ENCODE data around the gene POM121.
"Not testable (repeated sequence)": the region's sequence is repeated elsewhere in the genome, so short reads cannot be mapped to it uniquely, and the experiment has no call there.

The POM121 gene

DNA sequence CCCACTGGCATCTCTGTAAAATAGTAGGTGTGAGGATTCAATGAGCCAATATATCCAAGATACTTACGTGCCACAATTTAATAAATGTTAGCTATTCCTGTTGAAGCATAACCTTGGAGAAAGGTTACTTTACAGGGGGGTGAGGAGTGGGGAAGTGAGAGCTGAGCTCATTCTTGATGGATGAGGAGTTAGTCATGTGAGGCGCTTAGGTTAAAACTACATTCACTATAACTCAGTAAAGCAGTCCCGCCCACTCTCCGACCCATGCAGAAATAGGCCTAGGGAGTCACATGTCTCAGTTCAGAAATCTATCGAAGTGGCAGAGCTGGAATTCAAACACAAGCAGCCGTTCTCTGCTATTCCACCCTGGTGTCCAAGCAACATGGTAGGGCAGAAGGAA, 25.5 kb downstream of the POM121 start:
- not testable (repeated sequence) for DNase-seq

DNA sequence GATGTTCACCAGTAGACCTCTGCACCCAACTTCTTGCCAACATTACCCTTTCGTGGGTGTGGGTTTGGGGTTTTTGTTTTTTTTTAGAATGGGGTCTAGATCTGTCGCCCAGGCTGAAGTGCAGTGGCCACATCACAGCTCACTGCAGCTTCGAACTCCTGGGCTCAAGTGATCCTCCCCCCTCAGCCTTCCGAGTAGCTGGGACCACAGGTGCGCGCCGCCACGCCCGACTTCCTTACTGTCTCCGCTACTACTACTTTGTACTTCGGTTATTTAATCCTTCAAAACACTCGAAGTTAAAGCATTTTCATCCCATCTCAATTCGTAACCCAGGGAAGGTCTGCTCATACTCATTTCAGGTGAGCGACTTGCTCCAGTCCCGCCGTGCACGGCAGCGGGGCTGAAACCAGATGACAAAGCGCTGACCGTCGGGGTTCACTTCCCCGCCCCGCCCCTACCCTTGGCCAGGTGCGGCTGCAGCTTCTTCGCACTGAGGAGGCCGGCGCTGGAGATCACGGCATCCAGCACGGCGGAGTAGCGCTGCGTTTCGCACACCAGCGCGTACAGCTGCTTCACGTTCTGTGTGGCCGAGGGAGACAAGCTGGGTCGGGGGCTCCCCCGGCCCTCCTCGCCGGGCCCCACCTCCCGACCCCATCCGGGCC, 29.1 kb downstream of the POM121 start:
- not testable (repeated sequence) for DNase-seq

DNA sequence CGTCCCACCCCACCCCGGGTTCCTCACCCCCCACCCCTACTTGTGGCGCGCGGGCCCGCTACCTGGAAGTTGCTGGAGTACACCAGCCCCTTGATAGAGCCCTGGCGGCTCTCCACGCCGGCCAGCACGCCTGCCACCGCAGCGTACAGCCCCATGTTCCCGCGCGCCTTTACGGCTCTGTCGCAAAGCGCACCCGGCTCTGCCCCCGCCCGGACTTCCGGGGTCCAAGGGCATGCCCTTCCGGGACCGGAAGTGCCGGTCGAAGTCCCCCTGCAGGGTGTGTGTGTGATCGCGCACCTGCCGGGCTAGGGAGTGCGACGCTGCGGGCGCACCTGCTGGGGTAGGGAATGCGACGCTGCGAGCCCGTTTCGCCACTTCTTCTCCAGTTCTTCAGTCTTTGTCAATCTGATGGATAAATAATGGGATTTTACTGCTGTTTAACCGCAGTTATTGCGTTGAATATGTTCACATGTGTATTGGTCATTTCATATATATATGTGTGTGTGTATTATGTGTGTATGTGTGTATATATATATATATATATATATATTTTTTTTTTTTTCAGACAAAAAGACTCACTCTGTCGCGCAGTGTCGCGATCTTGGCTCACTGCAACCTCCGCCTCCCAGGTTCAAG, 29.8 kb downstream of the POM121 start:
- not testable (repeated sequence) for DNase-seq

- not testable (repeated sequence) for DNase-seq
Measured at GRCh38 chr7:72960029-72960428, 35.1 kb downstream of the POM121 start.

DNA sequence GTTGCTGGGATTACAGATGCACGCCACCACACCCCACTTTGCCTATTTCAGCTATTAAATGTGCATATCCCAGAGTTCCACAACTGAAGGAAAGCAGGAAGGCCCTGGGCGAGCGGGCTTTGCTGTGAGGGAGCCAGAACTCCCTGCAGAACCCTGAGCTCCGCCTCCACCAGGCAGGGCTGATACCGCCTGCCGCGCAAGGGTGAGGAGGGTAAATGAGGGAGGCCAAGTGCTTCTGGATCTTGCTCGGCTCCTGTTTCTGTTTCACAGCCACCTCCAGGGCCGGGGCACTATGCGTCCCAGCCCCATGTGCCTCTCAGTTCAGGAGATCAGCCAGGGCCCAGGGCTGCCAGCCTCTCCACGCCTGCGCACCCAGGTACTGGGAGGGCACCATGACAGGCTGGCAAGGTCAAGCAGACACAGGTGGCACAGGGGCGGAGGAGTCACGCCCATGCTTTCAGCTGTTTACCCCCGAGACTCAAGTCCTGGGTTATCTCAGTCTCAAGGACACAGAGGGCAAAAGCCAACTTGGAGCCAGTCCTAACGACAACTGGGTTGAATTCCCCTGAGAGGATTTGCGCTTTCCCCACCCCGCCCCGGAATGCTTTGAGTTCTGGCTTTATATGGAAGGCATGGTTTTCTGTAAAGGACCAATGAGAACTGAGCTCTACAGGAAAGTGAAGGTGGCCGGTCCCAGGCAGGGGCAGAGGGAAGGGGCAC, 35.9 kb downstream of the POM121 start:
- DNase-seq = not testable (repeated sequence)

- not testable (repeated sequence) for DNase-seq
Measured at GRCh38 chr7:72961346-72961650, 36.4 kb downstream of the POM121 start.

GRCh38 chr7:72963056-72963455, 38.2 kb downstream of the POM121 start:
- DNase-seq = not testable (repeated sequence)

DNA sequence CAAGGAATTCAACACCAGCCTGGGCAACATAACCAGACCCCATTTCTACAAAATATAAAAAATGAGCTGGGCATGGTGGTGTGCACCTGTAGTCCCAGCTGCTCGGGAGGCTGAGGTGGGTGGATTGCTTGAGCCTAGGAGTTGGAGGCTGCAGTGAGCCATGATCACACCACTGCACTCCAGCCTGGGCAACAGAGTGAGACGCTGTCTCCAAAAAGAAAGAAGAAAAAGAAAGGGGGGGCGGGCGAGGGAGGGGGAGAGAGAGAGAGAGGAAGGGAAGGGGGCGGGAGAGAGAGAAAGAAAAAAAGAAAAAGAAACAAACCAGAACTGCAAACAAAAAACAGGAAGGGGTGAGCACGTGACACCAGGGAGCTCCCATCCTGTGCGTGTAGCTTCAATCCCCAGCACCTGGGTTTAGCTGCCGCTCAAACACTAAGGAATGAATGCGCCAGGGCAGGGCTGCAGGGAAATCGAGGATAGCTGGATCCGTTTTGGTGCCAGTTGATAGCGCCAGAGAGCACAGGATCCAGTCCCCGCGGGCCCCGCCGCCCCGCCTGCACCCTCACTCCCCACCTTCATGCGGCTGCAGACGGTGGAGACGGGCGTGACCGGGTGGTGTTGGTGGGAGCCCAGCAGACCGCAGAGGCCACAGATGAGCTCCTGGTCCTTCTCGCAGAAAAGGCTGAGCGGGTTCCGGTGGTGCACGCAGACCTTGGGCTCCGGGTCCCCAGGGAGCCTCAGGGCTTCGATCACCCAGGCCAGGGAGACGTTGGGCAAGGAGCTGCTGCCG, 40.5 kb downstream of the POM121 start:
- DNase-seq = not testable (repeated sequence)

GRCh38 chr7:72966892-72967291, 42.0 kb downstream of the POM121 start:
- DNase-seq = not testable (repeated sequence)

DNA sequence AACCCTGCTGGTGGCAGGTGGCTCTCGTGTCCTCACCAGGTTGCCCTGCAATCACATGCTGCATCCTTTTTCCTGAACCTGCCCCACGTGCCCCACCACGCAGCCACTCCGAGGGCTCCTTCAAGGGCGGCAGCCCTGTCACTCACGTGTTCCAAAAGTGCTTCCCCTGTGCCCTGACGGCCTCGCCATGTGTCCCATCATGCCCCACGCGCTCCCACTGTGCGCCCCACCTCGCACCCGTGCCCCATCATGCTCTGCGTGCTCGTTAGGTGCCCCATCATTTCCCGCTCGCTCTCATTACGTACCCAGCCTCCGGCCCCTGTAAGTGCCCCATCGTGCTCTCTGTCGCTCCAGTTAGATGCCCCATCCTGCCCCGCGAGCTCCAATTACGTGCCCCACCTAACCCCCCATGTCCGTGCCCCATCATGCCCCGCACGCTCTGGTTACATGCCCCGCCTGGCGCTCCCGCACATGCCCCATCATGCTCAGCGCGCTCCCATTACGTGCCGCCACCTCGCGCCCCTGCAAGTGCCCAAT, 44.2 kb downstream of the POM121 start, which contains the start of gene TRIM74:
Gene TRIM74 (minus strand): TSS at position 487 of the 537 bp plus-strand sequence. CDS start 3,309 bp downstream, outside the sequence.
- not testable (repeated sequence) for DNase-seq

- DNase-seq = not testable (repeated sequence)
Measured at GRCh38 chr7:72969688-72970087, 44.8 kb downstream of the POM121 start.

DNA sequence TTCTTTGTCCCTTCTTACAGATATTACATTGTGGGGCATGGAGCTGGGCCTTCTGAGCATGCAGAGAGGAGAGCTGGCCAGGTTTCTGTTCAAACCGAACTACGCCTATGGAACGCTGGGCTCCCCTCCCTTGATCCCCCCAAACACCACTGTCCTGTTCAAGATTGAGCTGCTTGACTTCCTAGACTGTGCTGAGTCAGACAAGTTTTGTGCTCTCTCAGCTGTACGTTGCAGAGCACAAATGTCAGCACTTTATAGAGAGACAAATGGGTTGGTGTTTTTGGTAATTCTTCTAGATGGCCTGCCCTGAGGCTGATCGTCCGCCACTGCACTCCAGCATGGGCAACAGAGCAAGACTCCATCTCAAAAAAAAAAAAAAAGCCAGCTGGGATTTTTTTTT, 46.6 kb downstream of the POM121 start:
- not testable (repeated sequence) for DNase-seq

- DNase-seq = not testable (repeated sequence)
Measured at GRCh38 chr7:72974781-72975180, 49.9 kb downstream of the POM121 start.

- not testable (repeated sequence) for DNase-seq
Measured at GRCh38 chr7:72975656-72976286, 50.9 kb downstream of the POM121 start.

DNA sequence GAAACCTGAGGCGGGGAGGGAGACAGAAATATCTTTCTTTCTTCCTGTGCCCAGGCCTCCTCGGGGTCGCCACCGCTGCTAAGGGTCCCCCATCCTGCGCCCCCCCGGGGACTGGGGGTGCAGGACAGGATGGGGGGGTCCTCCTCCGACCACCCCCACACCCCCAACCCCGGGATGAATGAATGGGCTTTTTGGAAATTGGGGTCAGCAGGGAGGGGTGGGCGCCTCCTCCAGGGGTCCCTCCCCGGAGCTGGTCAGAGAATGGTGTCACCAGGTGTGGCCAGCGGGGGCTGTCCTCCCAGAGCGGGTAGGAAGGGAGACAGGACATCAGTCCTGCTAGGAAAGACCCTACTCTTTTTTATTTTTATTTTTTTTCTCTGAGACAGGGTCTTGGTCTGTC, 51.5 kb downstream of the POM121 start:
- not testable (repeated sequence) for DNase-seq

- not testable (repeated sequence) for DNase-seq
Measured at GRCh38 chr7:72980382-72980781, 55.5 kb downstream of the POM121 start.

DNA sequence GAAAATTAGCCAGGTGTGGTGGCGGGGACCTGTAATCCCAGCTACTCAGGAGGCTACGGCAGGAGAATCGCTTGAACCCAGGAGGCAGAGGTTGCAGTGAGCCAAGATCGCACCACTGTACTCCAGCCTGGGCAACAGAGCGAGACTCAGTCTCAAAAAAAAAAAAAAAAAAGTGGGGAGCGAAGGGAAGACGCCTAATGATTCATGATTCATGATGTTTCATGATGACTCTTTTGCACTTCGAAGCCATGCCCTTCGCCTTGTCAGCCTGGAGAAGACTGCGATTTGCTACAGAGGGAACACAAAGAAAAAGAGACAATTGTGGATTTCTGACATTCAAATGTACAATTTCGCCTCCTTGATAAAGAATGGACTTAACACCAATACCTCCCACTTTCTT, 57.2 kb downstream of the POM121 start:
- not testable (repeated sequence) for DNase-seq

- not testable (repeated sequence) for DNase-seq
Measured at GRCh38 chr7:72990146-72990913, 65.4 kb downstream of the POM121 start.

- not testable (repeated sequence) for DNase-seq
Measured at GRCh38 chr7:72995484-72995883, 70.6 kb downstream of the POM121 start.

- not testable (repeated sequence) for DNase-seq
Measured at GRCh38 chr7:72997447-72997846, 72.6 kb downstream of the POM121 start.

GRCh38 chr7:72997887-72998468, 73.1 kb downstream of the POM121 start:
- not testable (repeated sequence) for DNase-seq

Data from SW 1271 (cell line).